ENCODE results near the gene METTL25.
"Not testable (repeated sequence)": the region's sequence is repeated elsewhere in the genome, so short reads cannot be mapped to it uniquely, and the experiment has no call there.

METTL25 gene

DNA sequence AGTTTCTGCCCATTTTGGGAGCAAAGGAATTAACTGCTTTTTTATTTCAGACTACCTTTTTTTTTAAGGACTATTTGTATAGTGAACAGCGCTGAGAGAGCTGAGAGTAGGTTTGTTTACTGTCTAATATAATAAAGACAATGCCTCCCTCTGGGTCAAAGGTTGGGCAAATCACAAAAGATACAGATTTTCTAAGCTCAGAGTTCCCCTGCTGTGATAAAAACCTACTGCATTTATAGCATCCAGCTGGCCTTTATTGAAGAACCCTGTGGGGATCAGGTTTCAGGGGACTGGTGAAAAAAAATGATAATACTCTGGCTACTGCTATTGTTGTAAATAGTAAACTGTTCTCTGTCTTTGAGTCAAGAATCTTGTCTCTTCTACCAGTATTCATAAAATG, 28.8 kb upstream of the METTL25 start:
- H3K4me3 ChIP-seq (ENCODE audit: low read depth, low read length): no peak overlapping the region
- in situ Hi-C loops (cut with HindIII; ENCODE audit: low sequenced_read_pairs): no loop called here
- DNase-seq (ENCODE audit: low read depth, low spot score): no peak
- TF ChIP-seq, protein P1, sequence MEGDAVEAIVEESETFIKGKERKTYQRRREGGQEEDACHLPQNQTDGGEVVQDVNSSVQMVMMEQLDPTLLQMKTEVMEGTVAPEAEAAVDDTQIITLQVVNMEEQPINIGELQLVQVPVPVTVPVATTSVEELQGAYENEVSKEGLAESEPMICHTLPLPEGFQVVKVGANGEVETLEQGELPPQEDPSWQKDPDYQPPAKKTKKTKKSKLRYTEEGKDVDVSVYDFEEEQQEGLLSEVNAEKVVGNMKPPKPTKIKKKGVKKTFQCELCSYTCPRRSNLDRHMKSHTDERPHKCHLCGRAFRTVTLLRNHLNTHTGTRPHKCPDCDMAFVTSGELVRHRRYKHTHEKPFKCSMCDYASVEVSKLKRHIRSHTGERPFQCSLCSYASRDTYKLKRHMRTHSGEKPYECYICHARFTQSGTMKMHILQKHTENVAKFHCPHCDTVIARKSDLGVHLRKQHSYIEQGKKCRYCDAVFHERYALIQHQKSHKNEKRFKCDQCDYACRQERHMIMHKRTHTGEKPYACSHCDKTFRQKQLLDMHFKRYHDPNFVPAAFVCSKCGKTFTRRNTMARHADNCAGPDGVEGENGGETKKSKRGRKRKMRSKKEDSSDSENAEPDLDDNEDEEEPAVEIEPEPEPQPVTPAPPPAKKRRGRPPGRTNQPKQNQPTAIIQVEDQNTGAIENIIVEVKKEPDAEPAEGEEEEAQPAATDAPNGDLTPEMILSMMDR (IDR thresholded peaks at IDR 0.05; ENCODE audit: low read depth, low read length): no peak

DNA sequence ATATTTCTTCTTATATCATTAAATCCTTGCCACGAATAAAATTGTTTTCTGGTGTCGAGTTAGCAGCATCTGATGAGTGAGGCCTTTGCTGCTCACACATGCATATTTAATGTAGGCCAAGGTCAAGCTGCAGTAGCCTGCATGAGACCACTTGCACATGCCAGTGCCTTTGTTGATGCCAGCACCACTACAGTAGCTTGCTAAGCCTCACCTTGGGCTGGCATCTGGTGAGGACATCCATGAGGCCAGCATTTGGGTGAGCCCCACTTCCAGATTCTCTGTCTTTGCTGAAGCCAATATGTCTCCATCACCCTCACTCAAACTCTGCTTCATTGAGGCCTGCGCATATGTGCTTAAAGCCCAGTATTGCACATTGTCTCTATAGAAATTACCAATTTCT, 8.2 kb upstream of the METTL25 start:
- in situ Hi-C loops (cut with HindIII; ENCODE audit: low sequenced_read_pairs): no loop called here
- DNase-seq (ENCODE audit: low read depth, low spot score): no peak
- TF ChIP-seq, protein P1 (IDR thresholded peaks at IDR 0.05; ENCODE audit: low read depth, low read length): no peak
- H3K4me3 ChIP-seq (ENCODE audit: low read depth, low read length): no peak overlapping the region

DNA sequence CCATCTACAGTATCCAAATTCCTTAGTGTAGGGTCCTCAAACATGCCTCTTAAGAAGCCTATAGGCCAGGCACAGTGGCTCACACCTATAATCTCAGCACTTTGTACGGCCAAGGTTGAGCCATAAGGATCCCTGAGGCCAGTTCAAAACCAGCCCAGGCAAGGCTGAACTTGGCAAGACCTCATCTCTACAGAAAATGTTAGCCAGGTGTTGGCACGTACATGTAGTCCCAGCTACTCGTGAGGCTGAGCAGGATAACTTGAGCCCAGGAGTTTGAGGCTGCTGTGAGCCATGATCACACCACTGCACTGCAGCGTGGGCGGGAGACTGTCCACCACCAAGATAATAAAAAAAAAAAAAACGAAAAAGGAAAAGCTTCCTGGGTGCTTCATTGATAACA, 6.9 kb upstream of the METTL25 start:
- TF ChIP-seq, protein P1 (IDR thresholded peaks at IDR 0.05; ENCODE audit: low read depth, low read length): no peak
- in situ Hi-C loops (cut with HindIII; ENCODE audit: low sequenced_read_pairs): no loop called here
- no peak overlapping the region for H3K4me3 ChIP-seq (ENCODE audit: low read depth, low read length)
- DNase-seq (ENCODE audit: low read depth, low spot score): no peak

DNA sequence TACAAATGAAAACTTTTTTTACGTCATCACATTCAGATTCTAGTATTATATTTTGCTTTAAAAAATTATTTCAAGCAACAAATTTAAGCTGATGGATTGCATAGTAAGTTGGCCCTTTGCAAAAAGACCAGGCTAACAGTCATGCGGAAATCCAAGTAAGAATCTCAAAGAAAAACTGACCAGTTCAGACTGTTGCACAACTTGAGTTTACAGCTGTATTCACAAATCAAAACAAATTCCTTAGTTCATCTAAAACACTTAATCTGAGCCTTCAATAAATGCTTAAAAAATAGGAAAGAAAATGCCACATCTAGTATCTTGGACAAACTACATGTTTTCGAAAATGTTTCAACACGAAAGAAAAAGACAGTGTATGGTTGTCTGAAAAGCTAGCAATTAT, 989 bp upstream of the METTL25 start:
- DNase-seq (ENCODE audit: low read depth, low spot score): no peak
- in situ Hi-C loops (cut with HindIII; ENCODE audit: low sequenced_read_pairs): no loop called here
- TF ChIP-seq, protein P1 (IDR thresholded peaks at IDR 0.05; ENCODE audit: low read depth, low read length): no peak
- peak overlapping the region; percentile 97 for H3K4me3 ChIP-seq (ENCODE audit: low read depth, low read length)

DNA sequence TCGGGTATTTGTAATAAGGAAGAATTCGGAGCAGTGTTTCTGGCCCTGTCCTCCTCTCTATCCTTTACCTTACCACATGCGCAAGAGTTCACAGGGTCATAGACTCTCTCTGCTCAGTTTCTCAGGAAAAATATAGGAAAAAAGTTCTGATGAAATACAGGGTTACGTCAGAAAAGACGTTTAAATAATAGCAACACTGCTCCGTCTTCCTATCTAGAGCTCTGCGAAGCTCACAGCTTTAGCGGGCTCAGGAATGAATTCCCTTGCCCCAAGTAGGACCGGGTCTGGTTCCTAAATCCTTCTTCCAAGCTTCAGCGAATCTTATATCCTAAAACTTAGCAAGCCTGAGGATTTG, 507 bp upstream of the METTL25 start:
- TF ChIP-seq, protein P1 (IDR thresholded peaks at IDR 0.05; ENCODE audit: low read depth, low read length): no peak
- peak overlapping the region; percentile 97 for H3K4me3 ChIP-seq (ENCODE audit: low read depth, low read length)
- no peak for DNase-seq (ENCODE audit: low read depth, low spot score)
- in situ Hi-C loops (cut with HindIII; ENCODE audit: low sequenced_read_pairs): no loop called here

DNA sequence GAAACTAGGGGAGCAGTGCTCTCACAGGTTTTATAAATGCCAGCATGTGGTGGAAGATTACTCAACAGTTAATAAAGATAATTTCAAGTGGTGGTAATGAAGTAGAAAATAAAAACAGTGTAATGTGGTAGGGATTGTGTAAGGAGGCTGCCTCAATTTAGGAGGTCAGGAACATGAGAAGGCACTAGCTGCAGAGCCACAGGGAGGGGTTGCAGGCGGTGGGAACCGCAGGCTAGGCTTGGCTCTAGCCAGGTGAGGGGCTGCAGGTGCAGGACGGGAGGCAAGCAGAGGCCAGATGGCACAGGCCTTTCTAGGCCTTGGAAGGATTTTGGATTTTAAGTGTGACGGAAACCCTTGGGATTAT, 768 bp downstream of the METTL25 start:
- in situ Hi-C loops (cut with HindIII; ENCODE audit: low sequenced_read_pairs): no loop called here
- no peak for DNase-seq (ENCODE audit: low read depth, low spot score)
- TF ChIP-seq, protein P1 (IDR thresholded peaks at IDR 0.05; ENCODE audit: low read depth, low read length): no peak
- peak overlapping the region; percentile 97 for H3K4me3 ChIP-seq (ENCODE audit: low read depth, low read length)

DNA sequence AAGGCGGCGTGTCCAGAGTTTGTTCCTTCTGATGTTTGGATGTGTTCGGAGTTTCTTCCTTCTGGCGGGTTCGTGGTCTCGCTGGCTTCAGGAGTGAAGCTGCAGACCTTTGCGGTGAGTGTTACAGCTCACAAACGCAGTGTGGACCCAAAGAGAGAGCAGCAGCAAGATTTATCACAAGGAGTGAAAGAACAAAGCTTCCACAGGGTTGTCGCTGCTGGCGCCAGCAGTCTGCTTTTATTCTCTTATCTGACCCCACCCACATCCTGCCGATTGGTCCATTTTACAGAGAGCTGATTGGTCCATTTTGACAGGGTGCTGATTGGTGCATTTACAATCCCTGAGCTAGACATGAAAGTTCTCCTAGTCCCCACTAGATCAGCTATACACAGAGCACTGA, 2.5 kb downstream of the METTL25 start:
- DNase-seq (ENCODE audit: low read depth, low spot score); in situ Hi-C loops (cut with HindIII; ENCODE audit: low sequenced_read_pairs); H3K4me3 ChIP-seq (ENCODE audit: low read depth, low read length): not testable (repeated sequence)
